GM23248 (cell line): ENCODE results near the gene SEZ6L2. TPM values are rescaled to one million over a fixed set of nuclear protein-coding genes. Genes with fewer than 3 reads are reported as not detected.

Experiments used
- DNase-seq: peaks from one replicate; pipeline ENCODE4 v3.0.0-alpha.2; 2015
- H2AFZ ChIP-seq: fragments of 200-600 bp; sonication (generic); 2 replicates; pipeline ENCODE4 v1.6.1; 2016; ENCODE audit warnings: antibody characterized with exemption
- H3F3A ChIP-seq: fragments of 200-600 bp; sonication (generic); 2 replicates; pipeline ENCODE4 v1.6.1; 2016; ENCODE audit warnings: mild to moderate bottlenecking, antibody characterized with exemption, mixed run types; ENCODE audit not compliant: insufficient read depth
- H3K27ac ChIP-seq: fragments of 200-600 bp; sonication (generic); 2 replicates; pipeline ENCODE4 v1.5.1; 2016; ENCODE audit warnings: mild to moderate bottlenecking
- H3K27me3 ChIP-seq: fragments of 200-600 bp; sonication (generic); replicated peaks from 2 replicates; pipeline ENCODE4 v1.6.1; 2016; ENCODE audit warnings: mild to moderate bottlenecking; ENCODE audit not compliant: insufficient read depth
- H3K36me3 ChIP-seq: fragments of 200-600 bp; sonication (generic); 2 replicates; pipeline ENCODE4 v1.6.1; 2016; ENCODE audit warnings: low read depth, mild to moderate bottlenecking
- H3K4me1 ChIP-seq: fragments of 200-600 bp; sonication (generic); 2 replicates; pipeline ENCODE4 v1.6.1; 2016; ENCODE audit warnings: mild to moderate bottlenecking; ENCODE audit not compliant: insufficient read depth
- H3K4me2 ChIP-seq: fragments of 200-600 bp; sonication (generic); one replicate; pipeline ENCODE4 v1.6.1; 2016; ENCODE audit warnings: mild to moderate bottlenecking; ENCODE audit not compliant: unreplicated experiment
- H3K4me3 ChIP-seq: fragments of 200-600 bp; sonication (generic); 2 replicates; pipeline ENCODE4 v1.5.1; 2016; ENCODE audit warnings: mild to moderate bottlenecking
- H3K79me2 ChIP-seq: fragments of 200-600 bp; sonication (generic); 2 replicates; pipeline ENCODE4 v1.6.1; 2016; ENCODE audit warnings: mild to moderate bottlenecking; ENCODE audit not compliant: insufficient read depth
- H3K9ac ChIP-seq: fragments of 200-600 bp; sonication (generic); 2 replicates; pipeline ENCODE4 v1.6.1; 2016; ENCODE audit warnings: mild to moderate bottlenecking
- H3K9me2 ChIP-seq: fragments of 200-600 bp; sonication (generic); 2 replicates; pipeline ENCODE4 v1.6.1; 2016; ENCODE audit warnings: mixed run types, mild to moderate bottlenecking, moderate library complexity; ENCODE audit not compliant: insufficient read depth
- H3K9me3 ChIP-seq: fragments of 200-600 bp; sonication (generic); one replicate; pipeline ENCODE4 v1.6.1; 2017; ENCODE audit warnings: low read depth
- H4K20me1 ChIP-seq: fragments of 200-600 bp; sonication (generic); 2 replicates; pipeline ENCODE4 v1.6.0; 2016; ENCODE audit not compliant: insufficient read depth
- EZH2 ChIP-seq: fragments of 200-600 bp; sonication (generic); IDR thresholded peaks from 2 replicates; pipeline ENCODE4 v1.6.1; 2018; ENCODE audit warnings: antibody characterized with exemption, mild to moderate bottlenecking; ENCODE audit not compliant: insufficient read depth, poor library complexity, severe bottlenecking
- EZH2phosphoT487 ChIP-seq: fragments of 200-600 bp; sonication (generic); IDR thresholded peaks from 2 replicates; pipeline ENCODE4 v1.6.1; 2018; ENCODE audit warnings: antibody characterized with exemption, moderate library complexity, mild to moderate bottlenecking, low read depth; ENCODE audit not compliant: insufficient read depth
- WGBS, 2 experiments: methylation state at CpG; one replicate each; pipeline ENCODE4 v1.1.6; 2015 to 2017; ENCODE audit warnings: low lambda C conversion rate in 2 of 2, low coverage in 1 of 2; ENCODE audit errors: missing lambda C conversion rate in 2 of 2; 5-methylcytosine and 5-hydroxymethylcytosine counted together
- in situ Hi-C: fragments of 300-500 bp; cut with MboI; formaldehyde crosslinking; loops from 2 replicates; pipeline ENCODE4 v1.15.0; 2020
- polyA plus RNA-seq: library from polyadenylated mRNA; unstranded; fragments of >200 nt; fragmentation: Nextera tagmentation; extraction: Ambion mirVana; gene quantifications from 2 replicates; pipeline ENCODE4 v1.2.1, GENCODE V29; 2016
- total RNA-seq: library from RNA; depleted of rRNA; stranded (reverse); fragments of >200 nt; shearing (Covaris generic); gene quantifications from 2 replicates; pipeline ENCODE4 v1.2.3, GENCODE V29; 2014

SEZ6L2 gene
- total and polyA plus RNA-seq, 2 experiments from 2014 or later, result 6.9 to 34.7 TPM

DNA sequence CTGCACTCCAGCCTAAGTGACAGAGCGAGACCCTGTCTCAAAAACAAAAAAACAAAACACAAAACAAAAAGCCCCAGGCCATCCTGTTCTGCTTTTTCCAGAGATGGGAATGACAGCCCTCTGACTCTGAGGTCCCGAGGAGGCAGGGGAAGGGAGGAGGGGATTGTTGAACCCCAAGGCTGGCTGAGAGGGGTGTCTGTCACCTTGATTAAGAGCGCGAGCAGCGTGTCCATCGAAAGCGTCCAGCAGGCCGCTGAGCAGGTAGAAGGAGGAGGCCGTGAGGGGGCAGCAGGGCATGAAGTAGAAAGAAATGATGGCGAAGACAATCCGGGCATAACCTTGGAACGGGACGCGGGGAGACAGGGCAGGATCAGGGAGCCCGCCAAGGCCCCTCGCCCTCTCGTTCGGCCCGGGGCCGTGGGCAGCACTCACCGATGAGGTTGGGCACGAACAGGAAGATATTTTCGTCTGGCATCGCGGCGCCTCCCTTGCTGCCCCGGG is 36.9 kb downstream of the SEZ6L2 start:
- TF ChIP-seq EZH2 (no peak), EZH2phosphoT487 (no peak)
- no peaks in the 10 kb centered on the region for H3K9me2 ChIP-seq
- H3K36me3 ChIP-seq, result no peaks in the 10 kb centered on the region
- H3K9me3 ChIP-seq, result no peaks in the 10 kb centered on the region
- H2AFZ ChIP-seq, result peak overlapping the region; percentile 77
- peak overlapping the region; percentile 80 for H3K4me3 ChIP-seq
- H3K27me3 ChIP-seq, result no peaks in the 10 kb centered on the region
- H3K4me1 ChIP-seq, result peaks cover 13% of the 10 kb centered on the region
- H3K27ac ChIP-seq, result peak overlapping the region; percentile 91
- H3F3A ChIP-seq, result peaks cover 13% of the 10 kb centered on the region
- WGBS, 2 experiments, result 1 to 2% methylated on average over 26 to 27 of the region's 27 CpGs
- peaks cover 28% of the 10 kb centered on the region for H3K79me2 ChIP-seq
- in situ Hi-C loops, result no loop called here
- peak overlapping the region; percentile 85 for H3K9ac ChIP-seq
- peak overlapping the region; percentile 85 for H3K4me2 ChIP-seq
- DNase-seq, result peak; percentile 58
- H4K20me1 ChIP-seq, result no peaks in the 10 kb centered on the region

DNA sequence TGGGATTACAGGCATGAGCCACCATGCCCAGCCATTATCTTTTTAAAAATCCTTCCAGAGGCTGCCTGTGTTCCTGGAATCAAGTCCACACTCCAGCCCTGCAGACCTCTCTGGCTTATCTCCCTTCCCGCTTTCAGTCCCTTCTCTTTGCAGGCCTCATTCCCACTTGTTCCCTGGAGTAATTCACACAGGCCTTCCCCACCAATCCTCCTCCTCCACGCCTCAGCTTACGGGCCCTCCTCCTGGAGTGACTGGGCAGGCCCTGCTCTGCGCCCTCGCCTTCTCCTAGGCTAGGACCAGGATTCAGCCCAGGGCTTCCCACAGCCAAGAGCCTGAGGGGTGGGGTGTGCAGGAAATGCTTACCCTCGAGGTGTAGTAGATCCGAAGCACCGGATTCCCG is 39.1 kb downstream of the SEZ6L2 start:
- Histone ChIP-seq H2AFZ (no peak overlapping the region), H3K79me2 (peaks cover 28% of the 10 kb centered on the region), H3F3A (peaks cover 23% of the 10 kb centered on the region), H3K9me2 (no peaks in the 10 kb centered on the region), H3K36me3 (no peaks in the 10 kb centered on the region), H3K27ac (no peak overlapping the region), H3K9me3 (no peaks in the 10 kb centered on the region), H3K4me1 (peaks cover 21% of the 10 kb centered on the region), H3K4me3 (no peak overlapping the region), H3K9ac (no peak overlapping the region), H4K20me1 (no peaks in the 10 kb centered on the region), H3K4me2 (no peak overlapping the region), H3K27me3 (no peaks in the 10 kb centered on the region)
- in situ Hi-C loops, result no loop called here
- DNase-seq, result no peak
- 86 to 91% methylated on average over 9 of the region's 9 CpGs for WGBS, 2 experiments
- no peak for TF ChIP-seq EZH2phosphoT487
- TF ChIP-seq EZH2, result no peak

DNA sequence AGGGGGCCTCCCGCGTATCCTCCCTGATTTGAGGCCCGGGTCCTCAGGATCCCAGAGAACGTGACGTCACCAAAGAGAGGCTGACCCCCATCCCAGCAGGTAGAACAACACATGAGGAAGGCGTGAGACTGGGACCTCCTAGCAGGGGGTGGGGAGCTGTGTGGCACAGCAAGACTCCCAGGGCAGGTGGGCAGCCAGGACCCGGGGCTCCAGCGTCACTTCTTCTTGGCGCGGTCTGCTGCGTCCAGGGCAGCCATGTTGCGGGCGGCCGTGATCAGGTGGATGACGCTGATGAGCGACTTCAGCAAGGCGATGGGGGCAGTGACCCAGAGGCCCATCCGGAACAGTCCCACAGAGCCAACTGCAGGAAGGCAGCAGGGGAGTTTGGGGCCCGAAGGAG is 40.4 kb downstream of the SEZ6L2 start:
- Histone ChIP-seq H2AFZ (no peak overlapping the region), H3K9ac (no peak overlapping the region), H3K9me3 (no peaks in the 10 kb centered on the region), H3K27me3 (no peaks in the 10 kb centered on the region), H4K20me1 (no peaks in the 10 kb centered on the region), H3K4me2 (no peak overlapping the region), H3K4me3 (no peak overlapping the region), H3K4me1 (peaks cover 21% of the 10 kb centered on the region), H3F3A (peaks cover 23% of the 10 kb centered on the region), H3K36me3 (no peaks in the 10 kb centered on the region), H3K9me2 (no peaks in the 10 kb centered on the region), H3K27ac (no peak overlapping the region), H3K79me2 (peaks cover 28% of the 10 kb centered on the region)
- TF ChIP-seq EZH2, result no peak
- WGBS, 2 experiments, result 96 to 97% methylated on average over 17 to 18 of the region's 19 CpGs
- in situ Hi-C loops, result no loop called here
- DNase-seq, result no peak

DNA sequence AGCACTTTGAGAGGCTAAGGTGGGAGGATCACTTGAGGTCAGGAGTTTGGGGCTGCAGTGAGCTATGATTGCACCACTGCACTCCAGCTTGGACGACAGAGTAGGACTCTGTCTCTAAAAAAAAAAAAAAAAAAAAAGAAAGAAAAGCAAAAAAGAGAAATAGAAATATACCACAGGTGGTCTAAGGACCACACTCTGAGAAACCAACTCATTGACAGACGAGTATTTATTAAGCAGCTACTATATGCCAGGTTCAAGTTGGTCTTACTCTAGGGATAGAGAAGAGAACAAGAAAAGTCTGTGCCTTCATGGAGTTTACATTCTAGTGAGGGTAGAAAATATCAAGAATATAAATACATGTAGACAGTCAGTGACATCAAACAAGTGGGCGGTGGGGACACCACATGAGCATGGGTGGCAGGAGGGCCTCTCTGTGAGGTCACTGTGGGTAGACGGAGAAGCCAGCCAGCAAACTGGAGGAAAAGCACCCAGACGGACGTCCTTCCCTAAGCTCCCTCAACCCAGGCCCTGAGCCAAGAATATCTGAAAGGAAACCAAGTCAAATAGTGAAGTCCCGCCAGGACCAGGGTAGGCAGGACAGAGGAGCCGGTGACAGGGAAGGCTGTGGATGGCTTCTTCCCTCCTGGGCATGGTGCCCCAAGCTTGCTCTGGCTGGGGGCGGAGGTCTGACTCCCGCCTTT is 41.1 kb downstream of the SEZ6L2 start:
- Histone ChIP-seq H3K36me3 (no peaks in the 10 kb centered on the region), H3K9me2 (no peaks in the 10 kb centered on the region), H3K27me3 (no peaks in the 10 kb centered on the region), H3F3A (peaks cover 26% of the 10 kb centered on the region), H3K9ac (no peak overlapping the region), H3K79me2 (peaks cover 28% of the 10 kb centered on the region), H3K9me3 (no peaks in the 10 kb centered on the region), H3K4me2 (no peak overlapping the region), H3K27ac (0 out of 2 replicates have a peak overlapping the region, but pooled peaks have one; percentile 67), H3K4me3 (no peak overlapping the region), H4K20me1 (no peaks in the 10 kb centered on the region), H2AFZ (no peak overlapping the region), H3K4me1 (peaks cover 21% of the 10 kb centered on the region)
- WGBS, 2 experiments, result 81 to 85% methylated on average over 10 of the region's 10 CpGs
- TF ChIP-seq EZH2phosphoT487 (no peak), EZH2 (no peak)
- DNase-seq, result no peak
- in situ Hi-C loops, result no loop called here
